Measurements from ENCODE around the gene TUBGCP3.

Gene TUBGCP3

GRCh38 chr13:112453874-112454647 is 133.9 kb downstream of the TUBGCP3 start:
- no peak for DNase-seq (ENCODE audit: low read depth in 2 of 2)

GRCh38 chr13:112453207-112453829 is 134.6 kb downstream of the TUBGCP3 start:
- no peak for DNase-seq (ENCODE audit: low read depth in 2 of 2)

GRCh38 chr13:112452380-112453206 is 135.4 kb downstream of the TUBGCP3 start:
- no peak for DNase-seq (ENCODE audit: low read depth in 2 of 2)

GRCh38 chr13:112451512-112452379 is 136.2 kb downstream of the TUBGCP3 start:
- no peak for DNase-seq (ENCODE audit: low read depth in 2 of 2)

GRCh38 chr13:112450904-112451240 is 137.1 kb downstream of the TUBGCP3 start:
- no peak for DNase-seq (ENCODE audit: low read depth in 2 of 2)

- DNase-seq (ENCODE audit: low read depth in 2 of 2): no peak
Measured at GRCh38 chr13:112450118-112450903, 137.6 kb downstream of the TUBGCP3 start.

- no peak for DNase-seq (ENCODE audit: low read depth in 2 of 2)
Measured at GRCh38 chr13:112449545-112449930, 138.4 kb downstream of the TUBGCP3 start.

GRCh38 chr13:112448621-112449544 is 139.1 kb downstream of the TUBGCP3 start:
- DNase-seq (ENCODE audit: low read depth in 2 of 2): no peak

- no peak for DNase-seq (ENCODE audit: low read depth in 2 of 2)
Measured at GRCh38 chr13:112447761-112448603, 140.0 kb downstream of the TUBGCP3 start.

- no peak for DNase-seq (ENCODE audit: low read depth in 2 of 2)
Measured at GRCh38 chr13:112447306-112447705, 140.6 kb downstream of the TUBGCP3 start.

GRCh38 chr13:112446867-112447266 is 141.1 kb downstream of the TUBGCP3 start:
- no peak for DNase-seq (ENCODE audit: low read depth in 2 of 2)

GRCh38 chr13:112446347-112446861 is 141.5 kb downstream of the TUBGCP3 start:
- no peak for DNase-seq (ENCODE audit: low read depth in 2 of 2)

GRCh38 chr13:112445411-112446271 is 142.3 kb downstream of the TUBGCP3 start:
- no peak for DNase-seq (ENCODE audit: low read depth in 2 of 2)

- DNase-seq (ENCODE audit: low read depth in 2 of 2): no peak
Measured at GRCh38 chr13:112444416-112445399, 143.2 kb downstream of the TUBGCP3 start.

GRCh38 chr13:112443995-112444311 is 144.0 kb downstream of the TUBGCP3 start:
- no peak for DNase-seq (ENCODE audit: low read depth in 2 of 2)

GRCh38 chr13:112443191-112443994 is 144.6 kb downstream of the TUBGCP3 start:
- no peak for DNase-seq (ENCODE audit: low read depth in 2 of 2)
